Putamen (tissue), 1 donor: ENCODE data around the gene R3HDM4.
"Not testable (repeated sequence)": the region's sequence is repeated elsewhere in the genome, so short reads cannot be mapped to it uniquely, and the experiment has no call there.

Source experiments
- DNase-seq: peaks from one replicate; pipeline ENCODE4 v3.0.0-alpha.2; 2016; ENCODE audit warnings: low spot score

R3HDM4 gene

GRCh38 chr19:913080-913748 is at the start of gene R3HDM4:
TSS of gene R3HDM4 (minus strand) at chr19:913219. CDS start at chr19:913157, 62 bp downstream.
- peak; percentile 64 for DNase-seq

GRCh38 chr19:961866-962620 is 49.0 kb upstream of the R3HDM4 start:
- no peak for DNase-seq

- DNase-seq, result no peak
Observed at GRCh38 chr19:960601-960938, 47.6 kb upstream of the R3HDM4 start.

- no peak for DNase-seq
Observed at GRCh38 chr19:960020-960419, 47.0 kb upstream of the R3HDM4 start.

GRCh38 chr19:958967-959855 is 46.2 kb upstream of the R3HDM4 start:
- DNase-seq, result peak; percentile 23

- DNase-seq, result not testable (repeated sequence)
Observed at GRCh38 chr19:957578-957977, 44.6 kb upstream of the R3HDM4 start.

GRCh38 chr19:956766-957440 is 43.9 kb upstream of the R3HDM4 start:
- DNase-seq, result no peak

- no peak for DNase-seq
Observed at GRCh38 chr19:955803-956765, 43.1 kb upstream of the R3HDM4 start.

- DNase-seq, result no peak
Observed at GRCh38 chr19:954672-955494, 41.9 kb upstream of the R3HDM4 start.

- no peak for DNase-seq
Observed at GRCh38 chr19:954272-954671, 41.3 kb upstream of the R3HDM4 start.

- DNase-seq, result no peak
Observed at GRCh38 chr19:953445-954271, 40.6 kb upstream of the R3HDM4 start.

- DNase-seq, result no peak
Observed at GRCh38 chr19:952680-953444, 39.8 kb upstream of the R3HDM4 start.

- no peak for DNase-seq
Observed at GRCh38 chr19:952049-952679, 39.1 kb upstream of the R3HDM4 start.

- DNase-seq, result no peak
Observed at GRCh38 chr19:950352-951066, 37.5 kb upstream of the R3HDM4 start.

GRCh38 chr19:948842-949496 is 36.0 kb upstream of the R3HDM4 start:
- no peak for DNase-seq

- DNase-seq, result no peak
Observed at GRCh38 chr19:947707-948539, 34.9 kb upstream of the R3HDM4 start.
